ENCODE results near the gene MYO10.

- TF ChIP-seq CTCF (IDR thresholded peaks at IDR 0.05; ENCODE audit: extremely low read depth in 1 of 2, insufficient read depth in 1 of 2, low read depth in 1 of 2, low read length in 2 of 2) (no peak), EZH2 (IDR thresholded peaks at IDR 0.05; ENCODE audit: borderline replicate concordance, low read depth, low read length, severe bottlenecking) (no peak), POLR2A (IDR thresholded peaks at IDR 0.05; ENCODE audit: low read depth, low read length) (no peak), POLR2AphosphoS5 (IDR thresholded peaks at IDR 0.05; ENCODE audit: insufficient read depth, low read depth, low read length) (no peak), JUN (IDR thresholded peaks at IDR 0.05; ENCODE audit: borderline replicate concordance, insufficient read depth, insufficient read length, low read depth) (no peak)
- TF ChIP-seq, protein P1, sequence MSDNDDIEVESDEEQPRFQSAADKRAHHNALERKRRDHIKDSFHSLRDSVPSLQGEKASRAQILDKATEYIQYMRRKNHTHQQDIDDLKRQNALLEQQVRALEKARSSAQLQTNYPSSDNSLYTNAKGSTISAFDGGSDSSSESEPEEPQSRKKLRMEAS (IDR thresholded peaks at IDR 0.05; ENCODE audit: insufficient read depth, insufficient read length) = no peak
Observed at GRCh38 chr5:16791904-16792597, 144.0 kb downstream of the MYO10 start.
